GM23338 (cell line): Measurements from ENCODE around the gene ABHD5.

Experiments
- CREB1 ChIP-seq: fragments of 250-450 bp; sonication (Bioruptor Pico); IDR thresholded peaks from 2 replicates; pipeline ENCODE4 v1.5.0; 2020; ENCODE audit warnings: low read depth, mild to moderate bottlenecking, moderate library complexity
- CTCF ChIP-seq, 2 experiments: fragments of 200-600 bp in 1 of 2; sonication (generic) in 1 of 2; conservative IDR thresholded peaks; 2 replicates each; pipeline versions ENCODE4 v1.5.1 to v1.6.1; 2016 to 2017; ENCODE audit warnings: antibody characterized with exemption in 2 of 2, low read depth in 2 of 2, mild to moderate bottlenecking in 2 of 2, moderate library complexity in 1 of 2
- EZH2 ChIP-seq: fragments of 200-600 bp; sonication (generic); IDR thresholded peaks from one replicate; pipeline ENCODE4 v1.8.0; 2017; ENCODE audit warnings: antibody characterized with exemption, mild to moderate bottlenecking, low read depth; ENCODE audit not compliant: unreplicated experiment
- EZH2phosphoT487 ChIP-seq: fragments of 200-600 bp; sonication (generic); IDR thresholded peaks from one replicate; pipeline ENCODE4 v1.8.1; 2018; ENCODE audit warnings: antibody characterized with exemption; ENCODE audit not compliant: unreplicated experiment
- JUNB ChIP-seq: IDR thresholded peaks from one replicate; pipeline ENCODE4 v1.6.1; 2016; ENCODE audit warnings: antibody characterized with exemption; ENCODE audit not compliant: unreplicated experiment
- NANOG ChIP-seq: IDR thresholded peaks from 2 replicates; pipeline ENCODE4 v1.6.1; 2016; ENCODE audit warnings: antibody characterized with exemption, borderline replicate concordance
- POLR2AphosphoS5 ChIP-seq: IDR thresholded peaks from 2 replicates; pipeline ENCODE4 v1.6.1; 2016; ENCODE audit warnings: antibody characterized with exemption, low read depth
- REST ChIP-seq: IDR thresholded peaks from one replicate; pipeline ENCODE4 v1.6.1; 2018; ENCODE audit warnings: antibody characterized with exemption; ENCODE audit not compliant: unreplicated experiment
- ZNF331 ChIP-seq: fragments of 250-450 bp; sonication (Bioruptor Pico); IDR thresholded peaks from 2 replicates; pipeline ENCODE4 v1.5.0; 2020; ENCODE audit warnings: low read depth, mild to moderate bottlenecking, moderate library complexity
- TF ChIP-seq, protein P1 (sequence below): fragments of 250-450 bp; sonication (Bioruptor Pico); IDR thresholded peaks from 2 replicates; pipeline ENCODE4 v1.5.0; 2020; ENCODE audit warnings: mild to moderate bottlenecking, moderate library complexity

- peak; percentile 49 to 51 for TF ChIP-seq CTCF (conservative IDR thresholded peaks at IDR 0.05; ENCODE audit: low read depth in 2 of 2)
- no peak for TF ChIP-seq EZH2
- TF ChIP-seq POLR2AphosphoS5 = no peak
- no peak for TF ChIP-seq REST
- no peak for TF ChIP-seq ZNF331 (CRISPR knock-in tag)
- no peak for TF ChIP-seq CREB1 (CRISPR knock-in tag)
- TF ChIP-seq EZH2phosphoT487 = no peak
- no peak for TF ChIP-seq NANOG
- TF ChIP-seq JUNB = no peak
- TF ChIP-seq, protein P1, sequence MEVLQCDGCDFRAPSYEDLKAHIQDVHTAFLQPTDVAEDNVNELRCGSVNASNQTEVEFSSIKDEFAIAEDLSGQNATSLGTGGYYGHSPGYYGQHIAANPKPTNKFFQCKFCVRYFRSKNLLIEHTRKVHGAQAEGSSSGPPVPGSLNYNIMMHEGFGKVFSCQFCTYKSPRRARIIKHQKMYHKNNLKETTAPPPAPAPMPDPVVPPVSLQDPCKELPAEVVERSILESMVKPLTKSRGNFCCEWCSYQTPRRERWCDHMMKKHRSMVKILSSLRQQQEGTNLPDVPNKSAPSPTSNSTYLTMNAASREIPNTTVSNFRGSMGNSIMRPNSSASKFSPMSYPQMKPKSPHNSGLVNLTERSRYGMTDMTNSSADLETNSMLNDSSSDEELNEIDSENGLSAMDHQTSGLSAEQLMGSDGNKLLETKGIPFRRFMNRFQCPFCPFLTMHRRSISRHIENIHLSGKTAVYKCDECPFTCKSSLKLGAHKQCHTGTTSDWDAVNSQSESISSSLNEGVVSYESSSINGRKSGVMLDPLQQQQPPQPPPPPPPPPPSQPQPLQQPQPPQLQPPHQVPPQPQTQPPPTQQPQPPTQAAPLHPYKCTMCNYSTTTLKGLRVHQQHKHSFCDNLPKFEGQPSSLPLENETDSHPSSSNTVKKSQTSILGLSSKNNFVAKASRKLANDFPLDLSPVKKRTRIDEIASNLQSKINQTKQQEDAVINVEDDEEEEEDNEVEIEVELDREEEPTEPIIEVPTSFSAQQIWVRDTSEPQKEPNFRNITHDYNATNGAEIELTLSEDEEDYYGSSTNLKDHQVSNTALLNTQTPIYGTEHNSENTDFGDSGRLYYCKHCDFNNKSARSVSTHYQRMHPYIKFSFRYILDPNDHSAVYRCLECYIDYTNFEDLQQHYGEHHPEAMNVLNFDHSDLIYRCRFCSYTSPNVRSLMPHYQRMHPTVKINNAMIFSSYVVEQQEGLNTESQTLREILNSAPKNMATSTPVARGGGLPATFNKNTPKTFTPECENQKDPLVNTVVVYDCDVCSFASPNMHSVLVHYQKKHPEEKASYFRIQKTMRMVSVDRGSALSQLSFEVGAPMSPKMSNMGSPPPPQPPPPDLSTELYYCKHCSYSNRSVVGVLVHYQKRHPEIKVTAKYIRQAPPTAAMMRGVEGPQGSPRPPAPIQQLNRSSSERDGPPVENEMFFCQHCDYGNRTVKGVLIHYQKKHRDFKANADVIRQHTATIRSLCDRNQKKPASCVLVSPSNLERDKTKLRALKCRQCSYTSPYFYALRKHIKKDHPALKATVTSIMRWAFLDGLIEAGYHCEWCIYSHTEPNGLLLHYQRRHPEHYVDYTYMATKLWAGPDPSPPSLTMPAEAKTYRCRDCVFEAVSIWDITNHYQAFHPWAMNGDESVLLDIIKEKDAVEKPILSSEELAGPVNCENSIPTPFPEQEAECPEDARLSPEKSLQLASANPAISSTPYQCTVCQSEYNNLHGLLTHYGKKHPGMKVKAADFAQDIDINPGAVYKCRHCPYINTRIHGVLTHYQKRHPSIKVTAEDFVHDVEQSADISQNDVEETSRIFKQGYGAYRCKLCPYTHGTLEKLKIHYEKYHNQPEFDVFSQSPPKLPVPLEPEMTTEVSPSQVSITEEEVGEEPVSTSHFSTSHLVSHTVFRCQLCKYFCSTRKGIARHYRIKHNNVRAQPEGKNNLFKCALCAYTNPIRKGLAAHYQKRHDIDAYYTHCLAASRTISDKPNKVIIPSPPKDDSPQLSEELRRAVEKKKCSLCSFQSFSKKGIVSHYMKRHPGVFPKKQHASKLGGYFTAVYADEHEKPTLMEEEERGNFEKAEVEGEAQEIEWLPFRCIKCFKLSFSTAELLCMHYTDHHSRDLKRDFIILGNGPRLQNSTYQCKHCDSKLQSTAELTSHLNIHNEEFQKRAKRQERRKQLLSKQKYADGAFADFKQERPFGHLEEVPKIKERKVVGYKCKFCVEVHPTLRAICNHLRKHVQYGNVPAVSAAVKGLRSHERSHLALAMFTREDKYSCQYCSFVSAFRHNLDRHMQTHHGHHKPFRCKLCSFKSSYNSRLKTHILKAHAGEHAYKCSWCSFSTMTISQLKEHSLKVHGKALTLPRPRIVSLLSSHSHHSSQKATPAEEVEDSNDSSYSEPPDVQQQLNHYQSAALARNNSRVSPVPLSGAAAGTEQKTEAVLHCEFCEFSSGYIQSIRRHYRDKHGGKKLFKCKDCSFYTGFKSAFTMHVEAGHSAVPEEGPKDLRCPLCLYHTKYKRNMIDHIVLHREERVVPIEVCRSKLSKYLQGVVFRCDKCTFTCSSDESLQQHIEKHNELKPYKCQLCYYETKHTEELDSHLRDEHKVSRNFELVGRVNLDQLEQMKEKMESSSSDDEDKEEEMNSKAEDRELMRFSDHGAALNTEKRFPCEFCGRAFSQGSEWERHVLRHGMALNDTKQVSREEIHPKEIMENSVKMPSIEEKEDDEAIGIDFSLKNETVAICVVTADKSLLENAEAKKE (CRISPR knock-in tag) = no peak
Measured at GRCh38 chr3:43742920-43743319, 52.2 kb downstream of the ABHD5 start.
